Activated T-cell treated with anti-CD3 and anti-CD28 coated beads, Interleukin-2, amount 50 U/mL, for 48 hours (primary cell): ENCODE results near the gene IFNA2.
"Not testable (repeated sequence)": the region's sequence is repeated elsewhere in the genome, so short reads cannot be mapped to it uniquely, and the experiment has no call there.

ENCODE experiments used
- DNase-seq, 2 experiments: peaks; one replicate each; pipeline ENCODE4 v3.0.0-alpha.2; 2020

IFNA2 gene

DNA sequence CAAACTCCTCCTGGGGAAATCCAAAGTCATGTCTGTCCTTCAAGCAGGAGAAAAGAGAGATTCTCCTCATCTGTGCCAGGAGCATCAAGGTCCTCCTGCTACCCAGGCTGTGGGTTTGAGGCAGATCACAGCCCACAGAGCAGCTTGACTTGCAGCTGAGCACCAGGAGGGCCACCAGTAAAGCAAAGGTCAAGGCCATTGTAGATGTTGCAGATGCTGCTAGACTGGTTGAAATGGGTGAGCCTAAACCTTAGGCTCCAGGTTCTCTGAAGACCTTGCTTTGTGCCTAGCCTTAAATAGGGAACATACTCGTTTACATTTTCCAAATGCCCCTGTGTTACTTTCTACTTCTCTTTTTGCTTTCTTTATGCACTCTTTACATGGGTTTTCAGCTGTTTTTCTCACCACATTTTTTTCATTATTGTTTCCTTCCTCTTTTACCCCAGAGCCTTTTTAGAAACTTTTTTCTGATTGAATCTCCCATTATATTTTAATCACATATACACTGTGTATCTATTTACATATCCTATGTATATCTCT is at the start of gene IFNA2:
Gene IFNA2 (minus strand): TSS at position 268 of the 540 bp plus-strand sequence. CDS start 69 bp downstream, at position 199.
- DNase-seq, result no peak

DNA sequence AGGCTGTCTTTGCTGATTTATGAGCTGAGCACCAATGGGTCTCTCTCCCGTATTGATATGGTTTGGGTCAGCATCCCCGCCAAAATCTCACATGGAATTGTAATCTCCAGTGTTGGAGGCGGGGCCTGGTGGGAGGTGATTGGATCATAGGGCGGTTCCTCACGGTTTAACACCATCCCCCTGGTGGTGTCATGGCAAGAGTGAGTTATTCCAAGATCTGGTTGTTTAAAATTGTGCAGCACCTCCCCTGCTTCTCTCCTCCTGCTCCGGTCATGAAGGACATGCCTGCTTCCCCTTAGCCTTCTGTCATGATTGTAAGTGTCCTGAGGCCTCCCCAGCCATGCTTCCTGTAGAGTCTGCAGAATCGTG is 49.8 kb upstream of the IFNA2 start:
- not testable (repeated sequence) for DNase-seq

- DNase-seq, result peak; percentile 29 to 36
These were observed 49.2 kb upstream of the IFNA2 start for GRCh38 chr9:21434202-21435014.

DNA sequence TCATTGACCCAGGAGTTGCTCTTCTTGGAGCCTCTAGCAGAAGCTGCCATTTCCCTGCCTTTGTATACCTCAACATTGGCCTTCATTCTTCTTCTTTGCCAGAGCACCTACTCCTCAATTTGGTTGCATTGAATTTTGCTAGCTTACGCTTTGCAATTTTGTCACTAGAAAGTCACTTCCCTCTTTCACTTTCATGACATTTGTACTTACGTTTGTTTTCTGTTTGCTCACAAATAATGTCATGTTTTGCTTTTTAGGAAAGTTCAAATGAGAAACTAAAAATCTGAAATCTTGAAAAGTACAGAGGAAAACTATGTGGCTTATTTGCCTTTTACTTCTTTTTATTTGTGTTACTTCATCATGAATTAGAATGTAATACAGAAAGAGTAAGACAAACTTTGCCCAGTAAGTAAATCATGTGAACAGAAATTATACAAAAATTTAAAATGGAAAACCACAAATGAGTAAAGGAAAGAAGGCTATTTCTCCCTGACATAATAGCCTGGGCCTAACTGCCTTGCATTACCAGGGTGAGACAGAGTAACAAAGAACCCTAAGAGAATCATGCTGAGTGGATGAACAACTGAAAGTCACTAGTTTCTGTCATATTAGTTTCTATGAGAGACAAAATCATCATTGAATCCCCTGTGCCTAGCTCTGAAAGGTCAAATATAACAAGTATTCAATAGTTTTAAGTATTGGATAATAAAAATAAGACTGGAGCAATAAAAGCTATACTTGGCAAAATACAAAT is 47.7 kb upstream of the IFNA2 start:
- no peak for DNase-seq

- no peak for DNase-seq
These were observed 44.0 kb upstream of the IFNA2 start for GRCh38 chr9:21429191-21429590.

GRCh38 chr9:21428235-21428634 is 43.0 kb upstream of the IFNA2 start:
- DNase-seq, result no peak

- no peak for DNase-seq
These were observed 30.5 kb upstream of the IFNA2 start for GRCh38 chr9:21415493-21416267.

DNA sequence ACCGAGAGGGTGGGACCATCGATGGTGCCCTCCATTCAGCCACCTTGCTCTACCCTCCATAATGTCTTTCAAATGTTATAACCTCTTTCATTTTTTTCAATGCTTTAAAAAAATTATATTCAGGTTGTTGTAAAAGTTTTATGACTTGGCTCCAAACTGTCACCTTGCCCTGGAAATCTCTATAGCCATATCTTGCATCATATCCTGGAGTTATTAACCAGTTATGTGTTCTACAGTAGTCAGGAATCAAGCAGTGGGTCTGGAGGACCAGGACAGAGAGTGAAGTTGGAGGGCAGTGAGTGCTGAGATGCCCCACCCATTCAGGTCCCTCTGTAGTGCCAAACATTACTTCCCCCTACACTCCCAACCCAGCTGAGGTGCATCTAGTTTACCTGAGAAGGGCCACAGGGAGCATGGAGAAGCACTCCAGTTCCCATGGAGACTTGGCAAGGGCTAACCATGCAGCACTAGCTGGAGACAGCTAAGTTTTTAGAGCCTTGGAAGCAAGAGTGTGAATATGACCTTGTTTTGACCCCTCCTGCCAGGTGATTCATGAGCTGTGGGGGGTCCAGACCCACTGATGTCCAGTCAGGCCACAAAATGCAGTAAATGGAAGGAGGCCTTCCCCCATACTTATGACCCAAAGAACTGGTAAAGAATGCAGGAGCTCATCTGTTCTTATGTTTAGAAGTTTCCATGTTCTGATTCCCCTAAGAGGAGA is 29.2 kb upstream of the IFNA2 start:
- no peak for DNase-seq

DNA sequence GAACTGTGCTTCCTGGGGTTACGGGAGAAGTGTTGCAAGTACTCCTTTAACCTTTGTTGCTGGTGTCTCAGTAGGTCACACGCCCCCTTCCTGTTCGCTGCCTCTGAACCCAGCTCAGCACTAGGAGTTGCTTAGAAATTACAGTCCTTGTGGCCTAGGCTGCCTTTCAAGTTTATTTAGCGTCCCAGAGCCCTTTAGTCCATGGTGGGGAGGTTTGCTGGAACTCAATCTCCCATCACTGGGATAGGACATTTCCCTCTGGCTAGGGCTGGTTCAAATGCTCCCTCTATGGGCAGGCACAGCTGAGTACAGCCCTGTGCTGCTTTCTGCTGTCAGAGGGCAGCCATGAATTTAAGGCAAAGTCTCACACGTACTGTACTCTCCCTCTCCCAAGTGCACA is 28.4 kb upstream of the IFNA2 start:
- peak in 1 of 2 experiments; percentile 33 for DNase-seq

GRCh38 chr9:21413151-21413550 is 28.0 kb upstream of the IFNA2 start:
- DNase-seq, result no peak

DNA sequence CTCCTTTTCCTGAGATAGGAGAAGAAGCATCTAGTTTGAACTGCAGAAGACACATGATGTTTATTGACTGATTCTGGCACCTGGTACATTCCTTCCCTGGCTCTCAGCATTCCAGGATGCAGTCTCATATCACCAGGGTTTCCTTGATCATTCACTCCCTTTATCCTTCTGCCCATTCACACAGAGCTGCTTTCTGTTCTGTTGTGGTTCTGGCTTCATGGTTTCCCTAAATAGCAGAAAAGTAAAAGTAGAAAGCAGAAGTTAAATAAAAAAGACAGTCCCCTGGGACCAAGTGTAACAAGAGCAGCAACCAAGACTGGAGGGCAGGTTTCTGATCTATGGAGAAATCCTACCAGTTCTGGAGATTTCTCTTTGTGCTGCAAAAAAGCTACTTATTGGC is 26.9 kb upstream of the IFNA2 start:
- DNase-seq, result no peak

GRCh38 chr9:21408817-21409216 is 23.6 kb upstream of the IFNA2 start, which contains the start of gene IFNA8:
Gene IFNA8, plus strand, starts transcription at chr9:21409117. Its CDS starts 60 bp downstream, at chr9:21409177.
- DNase-seq, result no peak

DNA sequence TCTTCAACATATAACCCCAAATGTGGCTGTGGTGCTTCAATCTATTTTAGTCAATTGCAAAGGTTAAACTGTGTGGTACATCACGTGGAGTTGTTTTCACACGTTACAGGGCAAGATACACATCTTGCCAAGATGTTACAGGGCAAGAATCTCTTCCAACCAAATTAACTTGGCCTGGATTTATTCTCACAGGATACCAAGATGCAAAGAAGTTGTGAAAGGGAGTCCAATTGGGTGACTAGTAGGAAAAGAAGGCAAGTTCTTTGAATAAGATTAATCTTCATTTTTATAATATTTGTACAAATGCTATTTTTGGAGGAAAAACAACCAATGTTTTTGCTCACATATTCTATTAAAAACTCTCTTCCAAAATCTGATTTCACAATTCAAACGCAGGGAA is 18.9 kb upstream of the IFNA2 start:
- no peak for DNase-seq

GRCh38 chr9:21402386-21403251 is 17.4 kb upstream of the IFNA2 start:
- peak; percentile 34 to 42 for DNase-seq

DNA sequence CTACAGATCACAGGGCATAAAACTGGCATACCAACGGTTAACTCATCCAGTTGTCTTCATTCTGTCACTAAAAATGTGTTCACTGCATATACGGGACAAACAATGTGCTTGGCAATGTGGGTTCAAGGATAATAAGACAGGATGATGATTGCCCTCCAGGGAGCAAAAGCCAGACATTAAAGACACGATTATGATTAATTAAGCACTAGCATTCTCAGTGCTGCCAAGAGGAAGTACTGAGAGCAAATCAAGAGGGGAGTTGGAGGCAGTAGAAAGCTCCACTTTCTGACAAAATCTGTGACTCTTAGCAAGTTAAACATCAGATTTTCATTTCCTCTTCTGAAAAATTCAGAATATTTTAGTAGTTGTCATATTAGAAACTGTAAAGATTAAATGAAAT is 14.8 kb upstream of the IFNA2 start:
- DNase-seq, result no peak

- no peak for DNase-seq
These were observed 13.8 kb upstream of the IFNA2 start for GRCh38 chr9:21398955-21399489.

- DNase-seq, result peak; percentile 73 to 76
These were observed 10.8 kb upstream of the IFNA2 start for GRCh38 chr9:21395778-21396717.

DNA sequence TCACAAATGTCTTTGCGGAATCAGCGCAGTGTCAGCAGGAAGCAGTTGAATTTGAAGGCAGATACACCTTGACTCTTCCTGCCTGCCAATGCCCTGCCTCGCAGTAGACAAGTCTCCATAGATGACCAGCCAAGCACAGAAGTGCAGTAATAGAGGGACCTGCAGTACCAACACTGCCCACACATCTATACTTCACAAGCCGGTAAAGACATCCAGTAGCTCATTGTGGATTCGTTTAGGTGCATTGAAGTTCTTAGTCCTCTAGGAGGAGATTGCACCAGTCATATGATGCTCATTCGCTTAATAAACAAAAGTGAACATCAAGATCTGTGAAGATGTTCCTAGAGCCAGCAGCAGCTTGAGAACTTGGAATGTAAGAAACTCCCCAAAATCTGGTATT is 7.1 kb upstream of the IFNA2 start:
- DNase-seq, result no peak

GRCh38 chr9:21383627-21384026 is 1.6 kb downstream of the IFNA2 start:
- no peak for DNase-seq
